NCI-H146 (cell line): Measurements from ENCODE around the gene C4orf50.

Experiments used
- DNase-seq: peaks from one replicate; lab custom pipeline; 2025; lab: John Stamatoyannopoulos, UW

The C4orf50 gene

GRCh38 chr4:6018331-6018730 lies at the start of gene C4orf50:
TSS of gene C4orf50 (minus strand) at chr4:6018431.
- no peak for DNase-seq

DNA sequence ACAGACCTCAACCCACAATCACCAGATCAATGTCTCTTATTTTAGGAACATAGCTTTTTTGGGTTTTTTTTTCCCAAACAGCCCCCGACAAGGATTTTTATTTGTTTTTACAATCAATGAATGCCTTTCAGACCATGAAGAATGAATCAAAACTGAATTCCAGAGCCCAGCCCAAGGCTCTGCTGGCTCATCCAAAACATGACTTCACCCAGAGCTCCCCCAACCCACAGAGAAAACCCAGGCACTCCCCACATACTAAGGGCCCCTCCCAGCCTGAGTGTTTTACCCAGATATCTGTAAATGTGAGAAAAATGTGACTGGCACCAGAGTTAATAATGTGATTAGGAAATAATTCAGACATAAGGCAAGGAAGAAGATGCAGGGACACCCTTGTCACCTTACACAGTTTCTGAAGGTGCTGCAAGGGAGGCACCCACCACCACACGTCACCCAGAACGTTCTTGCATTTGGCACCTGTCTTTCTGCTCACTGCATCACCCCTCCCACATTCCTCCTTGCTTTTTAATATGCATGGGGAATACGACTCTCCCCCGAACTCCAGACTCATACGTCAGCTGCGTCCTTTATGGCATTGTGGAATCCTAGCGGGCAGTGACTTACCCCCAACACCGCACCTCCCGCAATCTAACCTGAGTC lies 47.8 kb upstream of the C4orf50 start:
- DNase-seq = no peak

GRCh38 chr4:6065166-6065565 lies 46.9 kb upstream of the C4orf50 start:
- DNase-seq = no peak

- no peak for DNase-seq
These were observed 46.2 kb upstream of the C4orf50 start for GRCh38 chr4:6064383-6064782.

DNA sequence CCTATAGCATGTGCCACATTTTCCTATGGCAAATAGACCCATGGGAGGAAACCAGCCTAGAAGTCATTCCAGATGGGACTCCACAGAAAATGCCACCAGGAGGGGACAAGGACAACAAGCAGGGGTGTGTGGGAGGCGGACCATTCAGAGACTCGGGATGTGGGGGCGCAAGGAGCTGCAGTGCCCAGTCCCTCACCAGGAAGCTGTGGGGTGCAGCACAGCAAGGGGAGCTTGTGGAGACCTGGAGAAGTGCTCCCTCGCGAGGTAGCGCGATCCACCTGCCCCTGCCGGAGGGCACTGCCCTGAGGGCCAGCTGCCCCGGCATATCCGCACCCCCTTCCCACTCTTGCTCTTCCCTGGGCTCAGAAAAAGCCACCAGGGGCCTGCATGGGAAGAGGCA lies 45.5 kb upstream of the C4orf50 start:
- DNase-seq = no peak

- no peak for DNase-seq
These were observed 43.9 kb upstream of the C4orf50 start for GRCh38 chr4:6062133-6062532.

DNA sequence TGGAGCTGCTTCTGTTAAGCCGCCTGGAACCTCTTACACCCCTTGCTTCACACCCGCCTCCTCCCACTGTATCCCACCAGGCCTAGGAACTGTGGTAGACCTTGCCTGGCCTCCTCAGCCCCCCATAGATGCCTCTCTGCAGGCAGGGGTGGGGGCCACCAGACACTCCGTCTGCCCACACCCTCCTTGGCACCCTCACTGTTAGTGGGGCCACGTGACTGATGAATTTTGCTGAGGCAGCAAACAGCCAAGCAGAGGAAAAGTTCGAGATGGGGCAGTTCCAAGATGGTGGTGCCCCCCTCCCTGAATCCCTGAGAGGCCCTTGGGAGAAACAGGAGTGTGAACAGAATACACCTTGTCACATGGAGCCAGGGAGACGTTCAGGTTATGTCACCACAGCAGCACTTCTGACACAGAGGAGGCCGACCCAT lies 41.2 kb upstream of the C4orf50 start:
- DNase-seq = no peak

GRCh38 chr4:6058531-6059374 lies 40.5 kb upstream of the C4orf50 start:
- no peak for DNase-seq

- no peak for DNase-seq
These were observed 38.9 kb upstream of the C4orf50 start for GRCh38 chr4:6056976-6057766.

DNA sequence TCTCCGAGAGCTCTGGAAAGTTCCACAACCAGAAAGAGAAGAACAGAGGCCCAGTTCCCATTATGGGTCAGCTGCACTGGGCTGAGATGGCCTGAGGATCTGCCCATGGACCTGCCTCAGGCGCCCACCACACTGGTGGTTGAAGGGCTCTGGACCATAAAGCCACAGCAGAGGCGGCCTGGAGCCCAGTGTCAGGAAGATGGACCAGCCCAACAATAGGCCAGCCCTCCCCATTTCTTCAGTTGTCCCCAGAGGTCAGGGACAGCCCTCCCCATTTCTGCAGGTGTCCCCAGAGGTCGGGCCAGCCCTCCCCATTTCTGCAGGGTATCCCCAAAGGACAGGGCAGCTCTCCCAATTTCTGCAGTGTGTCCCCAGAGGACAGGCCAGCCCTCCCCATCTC lies 37.2 kb upstream of the C4orf50 start:
- DNase-seq = no peak

DNA sequence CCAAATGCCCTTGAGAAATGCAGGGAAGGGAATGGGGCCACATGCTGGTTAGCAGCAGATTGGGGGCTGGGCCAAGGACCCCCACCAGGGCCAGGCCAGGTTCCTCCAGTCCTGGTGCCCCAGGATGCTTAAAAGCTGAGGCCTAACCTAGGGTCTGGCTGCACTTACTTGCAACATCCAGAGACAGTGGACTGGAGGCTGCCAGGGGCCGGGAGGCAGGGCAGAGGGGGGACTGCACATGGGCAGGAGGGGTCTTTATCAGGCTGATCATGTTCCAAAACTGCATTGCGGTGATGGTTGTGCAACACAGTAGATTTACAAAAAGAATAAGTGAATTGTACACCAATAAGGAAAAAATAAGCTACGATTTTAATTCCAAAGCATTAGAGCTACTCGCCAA lies 36.8 kb upstream of the C4orf50 start:
- DNase-seq = no peak

- no peak for DNase-seq
These were observed 36.1 kb upstream of the C4orf50 start for GRCh38 chr4:6054162-6054922.

- no peak for DNase-seq
These were observed 34.4 kb upstream of the C4orf50 start for GRCh38 chr4:6052679-6053078.

DNA sequence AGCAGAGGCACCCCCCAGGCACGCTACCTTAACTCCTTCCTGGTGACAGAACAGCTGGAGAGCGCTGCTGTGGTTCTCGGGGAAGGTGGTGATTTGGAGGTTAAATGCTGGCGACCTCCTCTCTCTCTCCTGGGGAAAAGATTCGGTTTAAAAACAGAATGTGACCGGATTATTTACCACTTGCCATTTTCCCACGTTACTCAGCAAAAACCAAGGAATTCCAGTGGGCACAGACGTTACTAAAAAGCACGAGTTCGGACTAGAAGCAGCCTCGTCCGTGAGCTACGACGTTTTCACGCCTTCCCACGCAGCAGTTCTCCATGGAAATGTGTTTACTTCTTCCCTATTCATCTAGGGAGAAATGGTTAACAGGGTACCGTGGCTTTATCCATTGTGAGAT lies 32.3 kb upstream of the C4orf50 start:
- no peak for DNase-seq

DNA sequence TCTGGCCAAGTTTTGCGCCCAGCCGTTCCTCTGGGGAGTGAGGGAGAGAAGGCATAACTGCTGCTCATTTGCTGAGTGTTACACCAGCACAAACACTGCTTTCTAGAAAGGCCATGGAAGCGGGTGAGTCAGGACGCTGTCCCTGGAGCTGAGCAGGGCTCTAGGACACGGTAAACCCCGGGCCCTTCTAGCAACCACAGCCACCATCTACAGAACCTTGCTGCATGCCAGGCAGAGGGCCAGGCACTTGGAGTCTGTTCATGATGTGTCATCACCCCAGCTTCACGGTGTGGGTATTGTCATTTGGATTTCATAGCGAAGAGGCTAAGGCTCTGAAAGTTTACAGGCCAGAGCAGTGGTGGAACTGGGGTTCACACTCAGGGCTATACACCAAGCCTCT lies 31.8 kb upstream of the C4orf50 start:
- no peak for DNase-seq

DNA sequence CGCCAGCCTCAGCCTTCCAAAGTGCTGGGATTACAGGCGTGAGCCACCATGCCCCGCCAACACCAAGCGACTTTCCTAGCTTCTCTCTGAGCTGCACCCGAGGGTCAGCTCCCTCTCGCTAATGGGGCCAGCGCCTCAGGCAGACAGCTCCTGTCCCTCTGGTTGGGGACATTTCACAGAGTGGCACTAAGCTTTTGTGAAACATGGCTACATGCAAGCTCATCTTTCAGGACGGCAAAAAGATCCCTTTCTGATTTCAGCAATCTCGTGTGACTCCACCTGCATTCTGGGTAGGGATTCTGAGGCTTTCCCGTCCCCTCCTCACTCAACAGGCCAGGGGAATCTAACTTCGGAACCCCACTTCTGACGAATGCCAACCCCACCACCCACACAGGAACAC lies 31.0 kb upstream of the C4orf50 start:
- DNase-seq = no peak

DNA sequence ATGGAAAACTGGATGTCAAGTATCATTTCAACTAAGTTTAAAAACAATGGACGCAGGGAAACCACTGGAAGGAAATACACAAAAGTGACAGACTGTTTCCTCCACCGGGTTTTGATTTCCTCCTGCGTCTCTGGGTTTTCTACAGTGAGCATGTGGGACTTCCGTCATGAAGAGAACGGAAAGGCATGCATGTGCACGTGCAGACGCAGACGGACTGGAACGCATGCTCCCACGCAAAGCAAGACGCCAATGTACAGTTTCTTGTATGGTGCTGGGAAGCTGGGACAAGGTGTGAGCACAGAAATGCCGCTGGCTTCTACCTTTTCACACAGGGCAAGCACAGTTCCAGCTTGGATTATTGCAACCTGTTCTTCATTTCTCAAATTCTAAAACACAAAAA lies 30.3 kb upstream of the C4orf50 start:
- DNase-seq = no peak

DNA sequence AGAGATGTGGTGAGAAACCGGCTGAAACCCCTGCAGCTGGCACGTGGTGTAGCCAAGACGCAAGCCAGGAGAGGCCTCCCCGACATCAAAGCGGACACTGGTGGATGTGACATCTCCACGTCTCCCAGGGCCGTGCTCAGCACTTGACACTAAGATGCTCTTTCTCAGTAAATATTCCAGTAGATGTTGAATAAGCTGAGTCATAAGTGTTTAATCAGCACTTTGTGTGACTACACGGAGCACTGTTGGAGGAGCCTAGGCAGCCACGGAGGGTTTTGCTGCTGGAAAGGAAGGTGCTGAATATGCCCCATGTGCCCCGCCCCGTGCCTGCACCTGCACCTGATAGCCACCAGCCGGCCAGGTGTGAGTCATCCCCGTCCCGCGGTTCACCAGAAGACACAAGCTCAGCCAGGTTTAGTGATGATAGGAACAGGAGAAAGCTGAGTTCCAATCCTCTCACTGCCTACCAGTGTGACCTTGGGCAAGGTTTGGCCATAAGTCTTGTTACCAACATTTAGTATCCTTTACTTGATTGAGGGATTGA lies 29.0 kb upstream of the C4orf50 start:
- DNase-seq = no peak

GRCh38 chr4:6046526-6047129 lies 28.4 kb upstream of the C4orf50 start:
- no peak for DNase-seq

GRCh38 chr4:6044805-6045204 lies 26.6 kb upstream of the C4orf50 start:
- no peak for DNase-seq

GRCh38 chr4:6044276-6044675 lies 26.0 kb upstream of the C4orf50 start:
- no peak for DNase-seq
